HG03571 (cell line): ENCODE measurements around the gene RABGGTA.
A peak's percentile ranks its signal among the peaks of the same experiment; 100 is the strongest.

ENCODE experiments used
- ATAC-seq: cut with Tn5 transposase; IDR thresholded peaks from one replicate; pipeline ENCODE4 v1.9.1; 2021; ENCODE audit not compliant: unreplicated experiment

RABGGTA gene

GRCh38 chr14:24307156-24307574 is 35.8 kb upstream of the RABGGTA start:
- no peak for ATAC-seq

GRCh38 chr14:24304019-24304387 is 32.6 kb upstream of the RABGGTA start:
- ATAC-seq, result no peak

DNA sequence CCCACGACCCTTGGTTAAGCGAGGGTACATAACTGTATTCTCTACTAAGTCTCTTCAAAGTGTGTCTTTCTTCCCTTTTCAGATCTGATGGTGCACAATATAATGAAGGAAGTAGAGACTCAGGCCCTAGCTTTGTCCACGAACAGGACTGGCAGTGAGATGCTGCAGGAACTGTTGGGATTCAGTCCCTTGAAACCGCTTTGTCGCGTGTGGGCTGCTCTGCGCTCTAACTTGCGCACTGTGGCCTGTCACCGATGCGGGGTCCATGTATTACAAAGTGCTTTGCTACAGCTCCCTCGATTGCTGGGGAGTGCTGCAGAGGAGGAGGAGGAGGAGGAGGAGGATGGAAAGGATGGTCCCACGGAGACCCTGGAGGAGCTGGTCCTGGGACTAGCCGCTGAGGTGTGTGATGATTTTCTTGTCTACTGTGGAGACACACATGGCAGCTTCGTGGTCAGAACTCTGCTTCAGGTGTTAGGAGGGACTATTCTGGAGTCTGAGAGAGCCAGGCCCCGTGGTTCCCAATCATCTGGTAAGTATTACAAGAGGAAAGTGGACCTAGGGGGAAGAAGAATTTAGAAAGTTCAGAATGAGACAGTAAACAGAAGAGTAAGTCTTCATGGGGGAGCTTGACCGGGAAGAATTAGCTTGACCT is 29.1 kb upstream of the RABGGTA start:
- no peak for ATAC-seq

- ATAC-seq, result peak; percentile 60
Observed at GRCh38 chr14:24299255-24300191, 28.1 kb upstream of the RABGGTA start, which contains the start of the genes DHRS1 and NOP9. Gene DHRS1, minus strand, starts transcription at chr14:24299780. Its CDS starts 674 bp downstream, at chr14:24299106. Gene NOP9, plus strand, starts transcription at chr14:24299850. Its CDS starts 105 bp downstream, at chr14:24299955.

- ATAC-seq, result no peak
Observed at GRCh38 chr14:24298892-24299254, 27.5 kb upstream of the RABGGTA start.

DNA sequence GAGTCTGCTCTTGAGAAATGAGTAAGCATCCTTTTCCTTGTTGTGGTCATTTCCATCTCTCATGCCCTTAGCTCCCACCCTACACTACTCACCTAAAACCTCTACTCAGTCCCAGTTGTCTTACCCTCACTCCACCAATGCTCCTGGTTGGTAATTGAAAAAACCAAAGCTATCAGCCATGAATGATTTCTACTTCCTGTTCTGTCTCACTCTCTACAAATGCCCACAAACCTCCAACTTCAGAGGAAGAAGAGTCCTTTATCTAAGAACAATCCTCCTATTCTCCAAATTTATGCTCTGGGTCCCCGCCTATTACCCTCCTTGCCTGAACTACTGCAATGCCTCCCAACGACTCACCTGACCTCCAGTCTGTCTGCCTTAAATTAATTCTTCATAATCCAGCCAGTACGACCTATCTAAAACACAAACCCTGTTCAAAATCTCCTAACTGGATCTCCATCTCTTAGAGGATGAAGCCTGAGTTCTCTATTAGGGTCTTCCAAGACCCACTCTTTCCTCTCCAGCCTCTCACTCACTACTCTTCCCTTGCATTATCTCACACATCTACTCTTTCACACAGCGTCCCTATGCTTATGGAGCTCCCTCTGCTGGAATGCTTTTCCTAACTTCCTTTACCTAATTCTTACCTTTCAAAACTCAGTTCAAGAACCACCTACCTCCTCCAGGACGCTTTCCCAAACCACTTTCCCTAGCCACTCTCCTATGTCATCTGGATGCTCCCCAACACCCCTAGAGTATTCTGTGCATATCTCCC is 26.0 kb upstream of the RABGGTA start:
- no peak for ATAC-seq

DNA sequence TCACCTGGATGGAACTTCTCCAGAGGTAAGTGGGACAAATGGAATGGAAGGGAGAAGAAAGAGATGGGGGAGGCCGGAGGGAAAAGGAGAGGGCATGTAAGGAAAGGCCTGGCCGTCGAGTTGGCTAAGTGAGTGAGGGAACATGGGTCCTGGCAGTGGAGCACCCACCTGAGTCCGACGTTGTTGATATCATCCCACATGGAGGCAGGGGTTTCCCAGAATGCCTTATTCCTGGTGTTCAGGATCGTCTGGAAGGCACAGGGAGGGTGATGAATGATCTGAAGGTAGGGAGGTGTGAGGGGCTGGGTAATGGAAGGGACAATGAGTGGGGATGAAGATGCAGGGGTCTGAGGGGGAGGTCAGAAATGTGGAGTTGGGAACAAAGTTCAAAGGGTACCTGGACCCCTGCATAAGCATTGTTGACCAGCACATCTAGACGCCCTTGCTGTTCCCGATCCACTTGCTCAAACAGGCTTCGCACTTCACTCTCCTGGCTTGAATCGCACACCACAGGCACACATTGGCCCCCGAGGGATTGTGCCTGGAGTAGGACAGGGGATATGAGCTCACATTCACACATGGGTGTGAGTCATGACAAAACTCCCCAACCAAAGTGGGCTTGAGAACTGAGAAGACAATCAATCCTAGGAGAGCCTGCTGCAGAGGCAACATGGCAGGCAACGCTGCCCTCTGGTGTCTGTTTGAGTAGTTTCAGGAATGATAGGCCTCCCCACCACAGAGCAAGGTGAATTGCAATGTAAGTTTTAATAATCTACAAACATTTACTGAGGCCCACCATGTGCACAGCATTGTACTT is 25.2 kb upstream of the RABGGTA start:
- ATAC-seq, result no peak

DNA sequence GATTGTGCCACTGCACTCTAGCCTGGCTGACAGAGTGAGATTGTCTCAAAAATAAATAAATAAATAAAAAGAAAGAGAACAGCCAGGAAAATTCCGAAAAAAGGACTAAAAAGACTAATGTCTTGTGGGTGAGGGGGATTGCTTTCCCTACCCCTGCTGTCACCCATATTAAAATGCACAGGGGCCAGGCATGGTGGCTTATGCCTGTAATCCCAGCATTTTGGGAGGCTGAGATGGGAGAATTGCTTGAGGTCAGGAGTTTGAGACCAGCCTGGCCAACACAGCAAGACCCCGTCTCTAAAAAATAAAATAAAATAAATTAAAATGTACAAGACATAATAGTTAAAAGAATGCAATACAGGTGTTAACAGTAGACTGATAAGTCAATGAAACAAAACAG is 22.1 kb upstream of the RABGGTA start:
- no peak for ATAC-seq

DNA sequence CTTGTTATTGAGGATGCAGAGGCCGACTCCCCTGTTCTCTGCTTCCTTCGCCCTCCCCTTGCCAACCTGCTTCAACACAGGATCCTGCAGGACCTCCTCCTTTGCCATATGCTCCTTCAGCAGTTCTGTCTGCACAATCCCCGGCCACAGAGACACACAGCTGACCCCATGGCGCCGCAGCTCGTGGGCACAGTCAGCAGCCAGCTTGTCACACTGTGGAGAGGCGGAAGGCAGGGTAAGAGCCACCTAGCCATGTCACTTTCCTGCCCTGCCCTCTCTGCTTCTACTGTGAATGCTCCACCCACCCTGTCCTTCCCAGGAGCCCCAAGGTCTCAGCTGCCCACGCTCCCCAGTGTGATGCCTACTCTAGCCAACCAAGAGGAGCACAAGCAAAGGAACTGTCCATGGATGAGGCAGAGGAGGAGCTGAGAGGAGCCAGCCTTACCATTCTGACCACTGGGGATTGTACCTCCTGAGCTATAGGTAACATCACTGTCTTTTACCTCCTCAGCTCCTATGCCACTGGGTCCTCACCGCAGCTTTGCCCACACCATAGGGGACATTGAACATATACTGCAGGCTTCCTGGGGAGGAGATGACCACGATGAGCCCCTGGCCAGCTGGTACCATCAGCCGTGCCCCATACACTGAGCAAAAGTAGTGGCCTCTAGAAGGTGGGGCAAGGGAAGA is 20.9 kb upstream of the RABGGTA start:
- no peak for ATAC-seq

GRCh38 chr14:24291446-24292117 is 20.2 kb upstream of the RABGGTA start:
- no peak for ATAC-seq

- ATAC-seq, result no peak
Observed at GRCh38 chr14:24290746-24291145, 19.3 kb upstream of the RABGGTA start.

DNA sequence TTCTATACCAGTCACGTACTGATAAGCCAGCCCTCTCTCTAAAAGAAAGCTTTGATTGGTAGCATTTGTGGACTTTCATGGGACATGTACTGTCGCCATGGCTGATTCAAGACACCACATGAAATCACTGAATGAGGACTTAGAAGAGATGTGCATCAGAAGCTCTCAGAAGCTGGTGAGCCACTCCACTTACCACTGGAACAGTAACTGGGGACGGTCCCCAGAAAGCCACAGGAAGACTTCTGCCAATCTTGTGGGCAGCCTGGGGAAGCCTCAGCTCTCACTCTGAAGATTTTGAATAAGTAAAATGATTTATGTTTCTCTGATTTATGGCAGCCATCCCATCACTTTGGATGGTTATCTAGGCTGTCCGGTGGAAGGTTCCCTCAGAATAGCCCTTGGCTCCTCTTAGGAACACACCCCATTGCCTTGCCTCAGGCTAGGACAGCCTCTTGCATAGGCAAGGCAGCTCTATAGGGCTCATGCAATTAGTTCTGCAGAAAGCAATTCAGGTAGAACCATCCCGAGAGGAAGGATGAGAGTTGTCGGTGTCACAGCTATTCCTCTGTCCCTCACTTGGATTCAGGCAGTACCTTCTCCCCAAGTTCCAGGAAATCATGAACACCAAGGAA is 18.4 kb upstream of the RABGGTA start:
- ATAC-seq, result no peak

GRCh38 chr14:24286996-24287395 is 15.6 kb upstream of the RABGGTA start:
- no peak for ATAC-seq

DNA sequence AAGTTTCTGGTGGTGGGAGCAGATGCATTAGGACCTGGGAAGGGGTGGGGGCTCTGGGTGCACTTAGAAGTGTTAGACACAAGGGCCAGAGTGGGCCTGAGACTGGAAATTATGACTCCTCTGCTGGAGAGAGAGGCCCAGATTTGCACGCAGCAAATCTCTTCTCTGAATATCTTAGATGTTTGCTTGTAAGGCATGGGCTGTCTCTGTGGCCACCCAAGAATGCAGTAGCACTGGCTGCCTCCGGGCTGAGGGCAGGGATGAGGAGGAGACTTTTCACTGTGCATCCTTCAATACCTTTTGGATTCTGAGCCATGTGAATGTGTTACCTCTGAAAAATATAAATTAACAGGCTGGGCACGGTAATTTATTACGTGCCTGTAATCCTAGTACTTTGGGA is 14.0 kb upstream of the RABGGTA start:
- ATAC-seq, result no peak

GRCh38 chr14:24284501-24285035 is 13.2 kb upstream of the RABGGTA start:
- no peak for ATAC-seq

- no peak for ATAC-seq
Observed at GRCh38 chr14:24283796-24284460, 12.5 kb upstream of the RABGGTA start.

- no peak for ATAC-seq
Observed at GRCh38 chr14:24282736-24283135, 11.3 kb upstream of the RABGGTA start.

GRCh38 chr14:24281636-24282035 is 10.2 kb upstream of the RABGGTA start:
- no peak for ATAC-seq
